Peyer's patch (tissue), 4 donors: ENCODE measurements around the gene MIF.

Experiments
- POLR2A ChIP-seq, 2 donors: fragments of 450-650 bp; IDR thresholded peaks; one replicate each; pipeline ENCODE4 v1.5.1; 2017; ENCODE audit warnings: antibody characterized with exemption in 2 of 2, mild to moderate bottlenecking in 2 of 2, moderate library complexity in 2 of 2
- TF ChIP-seq, protein P1 (sequence below), 6 experiments: fragments of 450-650 bp in 4 of 6; fragments of 200-600 bp in 2 of 6; sonication (generic) in 1 of 6; IDR thresholded peaks; one replicate each; pipeline ENCODE4 v1.5.1; 2017 to 2019; ENCODE audit warnings: antibody characterized with exemption in 6 of 6, mild to moderate bottlenecking in 3 of 6, moderate library complexity in 1 of 6

DNA sequence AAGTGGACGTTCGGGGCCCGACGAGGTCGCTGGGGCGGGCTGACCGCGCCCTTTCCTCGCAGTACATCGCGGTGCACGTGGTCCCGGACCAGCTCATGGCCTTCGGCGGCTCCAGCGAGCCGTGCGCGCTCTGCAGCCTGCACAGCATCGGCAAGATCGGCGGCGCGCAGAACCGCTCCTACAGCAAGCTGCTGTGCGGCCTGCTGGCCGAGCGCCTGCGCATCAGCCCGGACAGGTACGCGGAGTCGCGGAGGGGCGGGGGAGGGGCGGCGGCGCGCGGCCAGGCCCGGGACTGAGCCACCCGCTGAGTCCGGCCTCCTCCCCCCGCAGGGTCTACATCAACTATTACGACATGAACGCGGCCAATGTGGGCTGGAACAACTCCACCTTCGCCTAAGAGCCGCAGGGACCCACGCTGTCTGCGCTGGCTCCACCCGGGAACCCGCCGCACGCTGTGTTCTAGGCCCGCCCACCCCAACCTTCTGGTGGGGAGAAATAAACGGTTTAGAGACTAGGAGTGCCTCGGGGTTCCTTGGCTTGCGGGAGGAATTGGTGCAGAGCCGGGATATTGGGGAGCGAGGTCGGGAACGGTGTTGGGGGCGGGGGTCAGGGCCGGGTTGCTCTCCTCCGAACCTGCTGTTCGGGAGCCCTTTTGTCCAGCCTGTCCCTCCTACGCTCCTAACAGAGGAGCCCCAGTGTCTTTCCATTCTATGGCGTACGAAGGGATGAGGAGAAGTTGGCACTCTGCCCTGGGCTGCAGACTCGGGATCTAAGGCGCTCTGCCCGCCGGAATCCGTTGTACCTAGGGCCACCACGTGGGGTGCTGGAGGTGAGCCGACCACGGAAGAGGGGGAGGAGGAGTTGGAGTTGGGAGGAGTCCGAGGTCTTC is 771 bp downstream of the MIF start:
- TF ChIP-seq, protein P1, sequence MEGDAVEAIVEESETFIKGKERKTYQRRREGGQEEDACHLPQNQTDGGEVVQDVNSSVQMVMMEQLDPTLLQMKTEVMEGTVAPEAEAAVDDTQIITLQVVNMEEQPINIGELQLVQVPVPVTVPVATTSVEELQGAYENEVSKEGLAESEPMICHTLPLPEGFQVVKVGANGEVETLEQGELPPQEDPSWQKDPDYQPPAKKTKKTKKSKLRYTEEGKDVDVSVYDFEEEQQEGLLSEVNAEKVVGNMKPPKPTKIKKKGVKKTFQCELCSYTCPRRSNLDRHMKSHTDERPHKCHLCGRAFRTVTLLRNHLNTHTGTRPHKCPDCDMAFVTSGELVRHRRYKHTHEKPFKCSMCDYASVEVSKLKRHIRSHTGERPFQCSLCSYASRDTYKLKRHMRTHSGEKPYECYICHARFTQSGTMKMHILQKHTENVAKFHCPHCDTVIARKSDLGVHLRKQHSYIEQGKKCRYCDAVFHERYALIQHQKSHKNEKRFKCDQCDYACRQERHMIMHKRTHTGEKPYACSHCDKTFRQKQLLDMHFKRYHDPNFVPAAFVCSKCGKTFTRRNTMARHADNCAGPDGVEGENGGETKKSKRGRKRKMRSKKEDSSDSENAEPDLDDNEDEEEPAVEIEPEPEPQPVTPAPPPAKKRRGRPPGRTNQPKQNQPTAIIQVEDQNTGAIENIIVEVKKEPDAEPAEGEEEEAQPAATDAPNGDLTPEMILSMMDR (IDR thresholded peaks at IDR 0.05): peak in 4 of 6 experiments; percentile 31 to 53 (median 47)
- TF ChIP-seq POLR2A (IDR thresholded peaks at IDR 0.05): no peak
